HG03439 (cell line): Measurements from ENCODE around the gene SRPK2.
"Not testable (repeated sequence)": the region's sequence is repeated elsewhere in the genome, so short reads cannot be mapped to it uniquely, and the experiment has no call there.

Source experiments
- ATAC-seq: cut with Tn5 transposase; IDR thresholded peaks from one replicate; pipeline ENCODE4 v1.9.1; 2021; ENCODE audit warnings: mild to moderate bottlenecking, moderate library complexity; ENCODE audit not compliant: unreplicated experiment

SRPK2 gene

DNA sequence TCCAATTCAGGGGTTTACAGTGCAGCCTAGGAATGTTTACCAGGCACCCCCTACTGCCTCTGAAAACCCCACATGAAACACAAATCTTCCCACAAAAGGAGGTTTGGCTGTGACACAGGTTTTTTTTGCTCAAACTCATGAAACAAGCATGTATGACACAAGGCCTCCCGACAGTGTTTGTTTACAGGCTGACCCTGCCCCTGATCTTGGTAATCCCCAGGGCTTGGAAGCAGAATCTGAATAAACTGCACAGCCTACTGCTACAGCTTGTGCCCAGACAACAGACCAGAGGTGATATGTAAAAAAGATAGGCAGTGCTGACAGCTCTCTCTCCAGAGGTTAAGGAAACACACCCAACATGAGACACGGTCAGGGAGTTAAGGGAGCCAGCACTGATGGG, 190.5 kb downstream of the SRPK2 start:
- ATAC-seq: no peak

DNA sequence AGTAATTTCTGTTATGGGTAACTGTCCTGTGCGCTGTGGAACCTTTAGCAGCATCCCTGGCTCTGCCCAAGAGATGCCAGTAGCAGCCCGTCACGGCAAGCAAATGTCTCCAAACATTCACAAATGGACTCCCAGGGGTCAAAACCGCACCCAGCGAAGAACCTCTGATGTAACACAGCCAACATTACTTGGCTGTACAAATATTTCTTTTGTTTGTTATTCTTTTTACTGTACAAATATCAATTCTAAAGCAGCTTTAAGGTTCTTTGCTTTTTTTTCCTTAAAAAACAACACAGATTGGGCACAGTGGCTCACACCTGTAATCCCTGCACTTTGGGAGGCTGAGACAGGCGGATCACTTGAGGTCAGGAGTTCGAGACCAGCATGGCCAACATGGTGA, 192.2 kb downstream of the SRPK2 start:
- ATAC-seq: no peak

DNA sequence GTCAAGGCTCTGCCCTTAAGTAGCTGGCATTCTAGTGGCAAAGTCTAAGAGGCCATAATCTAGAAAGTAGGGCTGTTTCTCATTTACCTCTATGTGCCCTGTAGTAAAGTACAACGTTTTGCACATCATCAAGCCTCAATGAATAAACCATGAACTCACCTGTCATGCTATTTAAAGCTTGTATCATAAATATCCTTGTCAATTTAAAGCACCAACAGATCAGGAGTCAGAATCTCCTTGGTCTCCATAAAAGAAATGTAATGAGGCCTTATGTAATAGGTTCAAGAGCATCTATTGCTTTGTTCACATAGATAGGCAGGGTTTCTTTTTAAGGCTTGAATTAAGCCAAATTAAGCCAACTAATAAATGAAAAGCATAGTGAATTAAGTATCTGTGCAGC, 192.8 kb downstream of the SRPK2 start:
- no peak for ATAC-seq

DNA sequence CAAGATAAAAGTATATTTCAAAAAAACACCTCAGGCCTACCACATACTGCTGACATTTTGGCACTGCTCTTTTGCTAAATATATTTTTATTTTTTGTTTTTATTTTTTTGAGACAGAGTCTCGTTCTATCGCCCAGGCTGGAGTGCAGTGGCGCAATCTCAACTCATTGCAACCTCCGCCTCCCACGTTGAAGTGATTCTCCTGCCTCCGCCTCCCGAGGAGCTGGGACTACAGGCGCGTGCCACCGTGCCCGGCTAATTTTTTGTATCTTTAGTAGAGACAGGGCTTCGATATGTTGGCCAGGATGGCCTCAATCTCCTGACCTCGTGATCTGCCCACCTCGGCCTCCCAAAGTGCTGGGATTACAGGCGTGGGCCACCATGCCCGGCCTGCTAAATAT, 193.8 kb downstream of the SRPK2 start:
- ATAC-seq: not testable (repeated sequence)

DNA sequence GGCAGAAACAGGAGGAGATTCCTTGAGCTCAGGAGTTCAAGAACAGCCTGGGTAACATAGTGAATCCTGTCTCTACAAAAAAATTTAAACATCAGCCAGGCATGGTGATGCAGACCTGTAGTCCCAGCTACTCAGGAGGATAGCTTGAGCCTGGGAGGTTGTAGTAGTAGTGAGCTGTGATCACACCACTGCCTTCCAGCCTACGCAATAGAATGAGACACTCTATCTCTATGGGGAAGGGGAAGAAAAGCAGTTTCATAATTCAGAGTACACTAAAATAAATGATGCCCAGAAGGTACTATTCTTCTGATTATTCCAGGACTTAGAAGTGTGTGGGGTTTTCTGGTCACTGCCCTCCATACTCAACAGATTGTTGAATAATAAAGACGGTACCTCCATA, 197.4 kb downstream of the SRPK2 start:
- no peak for ATAC-seq

DNA sequence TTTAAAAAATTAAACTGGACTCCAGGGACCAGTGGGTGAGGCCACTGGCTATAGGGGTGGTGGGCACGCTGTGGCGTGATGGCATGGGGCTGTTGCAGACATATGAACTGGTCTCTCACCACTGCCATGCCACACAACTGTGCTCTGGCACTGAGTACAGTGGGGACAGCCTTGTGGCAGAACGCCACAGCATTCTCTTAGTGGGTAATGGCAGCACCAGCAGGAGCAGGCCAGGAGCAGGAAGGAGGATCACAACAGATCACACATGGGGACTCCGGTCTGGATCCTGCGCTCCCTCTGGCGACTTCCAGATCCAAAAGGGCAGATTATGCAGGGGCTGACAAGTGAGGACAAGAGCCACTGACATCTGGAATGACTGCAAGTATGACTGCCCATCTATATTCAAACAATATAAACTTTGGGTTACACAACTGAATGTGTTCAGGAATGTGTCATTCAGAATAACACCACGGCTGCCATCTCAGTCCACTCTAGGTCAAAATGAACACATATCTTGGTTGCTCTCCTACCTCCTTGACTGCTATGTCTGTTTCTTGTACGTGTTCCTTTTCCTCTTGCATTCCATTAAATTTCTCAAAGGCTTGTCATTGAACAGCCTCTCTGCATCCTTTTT, 198.7 kb downstream of the SRPK2 start:
- ATAC-seq: no peak

DNA sequence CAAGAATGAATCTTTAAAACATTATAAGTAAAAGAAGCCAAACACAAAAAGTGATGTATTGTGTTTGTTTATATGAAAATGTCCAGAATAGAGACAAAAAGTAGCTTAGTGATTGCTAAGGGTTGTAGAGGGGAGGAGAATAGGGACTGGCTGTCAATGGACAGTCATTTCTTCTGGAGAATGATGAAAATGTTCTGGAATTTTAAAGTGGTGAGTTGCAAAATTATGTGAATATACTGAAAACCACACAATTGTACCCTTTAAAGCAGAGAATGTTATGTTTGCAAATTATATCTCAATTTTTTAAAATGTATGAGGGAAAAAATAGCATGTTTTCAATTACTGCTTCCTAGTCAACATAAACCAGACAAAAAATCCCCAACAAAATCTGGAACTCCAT, 200.5 kb downstream of the SRPK2 start:
- ATAC-seq: no peak

DNA sequence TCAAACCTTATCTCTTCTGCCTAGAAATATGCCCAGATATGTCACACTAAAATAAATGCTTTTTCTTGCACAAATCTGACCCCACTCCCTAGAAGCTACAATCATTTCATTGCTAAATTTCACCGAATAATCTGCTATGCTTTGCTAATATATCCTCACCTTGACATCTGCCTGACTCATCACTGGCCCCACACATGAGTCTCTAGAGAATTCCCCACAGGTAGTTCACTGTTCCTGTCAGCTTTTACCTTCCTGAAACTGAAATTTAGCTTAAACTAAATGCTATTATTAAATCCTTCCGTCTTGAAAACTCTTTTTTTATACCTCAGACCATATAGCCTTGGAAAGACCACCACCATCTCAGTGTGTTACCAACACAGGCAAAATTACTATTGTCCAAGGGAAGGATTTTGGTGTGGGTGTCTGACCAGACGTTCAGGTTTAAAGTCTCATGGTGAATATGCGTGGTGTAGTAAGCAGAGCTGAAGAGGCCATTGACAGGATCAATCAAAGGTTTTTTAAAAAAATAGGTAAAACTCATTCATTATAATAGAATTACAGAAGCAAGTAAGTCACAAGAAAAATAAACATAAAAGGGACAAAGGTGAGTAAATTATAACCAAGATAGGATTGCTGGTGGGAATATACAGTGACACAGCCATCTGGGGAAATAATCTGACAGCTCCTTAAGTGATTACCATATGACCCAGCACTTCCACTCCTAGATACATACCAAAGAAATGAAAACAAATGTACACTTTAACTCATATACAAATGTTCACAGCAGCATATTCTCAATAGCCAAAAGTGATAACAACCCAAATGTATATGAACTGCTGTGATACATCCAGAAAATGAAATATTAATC, 201.2 kb downstream of the SRPK2 start:
- ATAC-seq: no peak

DNA sequence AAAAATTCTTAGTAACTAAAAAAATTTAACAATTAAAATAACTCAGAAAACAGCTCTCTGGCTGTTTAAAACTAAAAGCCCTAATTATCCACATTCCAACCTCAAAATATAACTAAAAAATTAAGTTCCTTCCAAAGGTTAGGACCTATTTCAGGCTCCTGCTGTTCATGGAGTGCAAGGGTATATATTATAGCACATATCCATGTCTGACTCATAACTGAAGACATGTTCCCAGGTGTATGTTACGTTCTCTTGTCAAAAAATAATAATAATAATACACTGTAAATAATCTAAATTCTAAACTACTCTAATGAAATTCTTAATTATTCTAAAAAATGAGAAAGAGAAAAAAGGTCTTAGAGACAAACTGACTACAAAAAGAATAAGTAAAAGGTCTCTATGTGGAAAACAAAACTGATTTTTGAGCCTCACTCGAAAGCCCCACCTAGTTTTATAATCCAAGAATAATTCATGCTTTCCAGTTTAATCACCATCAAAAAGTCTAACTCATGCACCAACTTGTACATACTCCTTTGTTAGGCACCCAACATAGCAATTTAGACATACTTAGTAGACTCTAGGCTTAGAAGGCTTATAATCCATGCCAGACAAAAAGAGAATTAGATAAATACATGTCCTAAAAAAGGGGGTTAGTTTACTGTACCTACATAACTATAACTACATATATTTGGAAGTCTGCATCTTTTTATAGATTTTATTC, 203.3 kb downstream of the SRPK2 start:
- ATAC-seq: no peak

DNA sequence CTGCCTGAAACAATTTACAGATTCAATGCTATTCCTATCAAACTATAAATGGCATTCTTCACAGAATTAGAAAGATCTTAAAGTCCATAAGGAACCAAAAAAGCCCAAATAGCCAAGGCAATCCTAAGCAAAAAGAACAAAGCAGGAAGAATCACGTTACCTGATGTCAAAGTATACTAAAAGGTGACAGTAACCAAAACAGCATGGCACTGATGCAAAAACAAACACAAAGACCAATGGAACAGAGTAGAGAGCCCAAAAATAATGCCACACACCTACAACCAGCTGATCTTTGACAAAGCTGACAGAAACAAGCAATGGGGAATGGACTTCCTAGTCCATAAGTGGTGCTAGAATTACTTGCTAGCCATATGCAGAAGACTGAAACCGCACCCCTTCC, 208.7 kb downstream of the SRPK2 start:
- ATAC-seq: no peak

DNA sequence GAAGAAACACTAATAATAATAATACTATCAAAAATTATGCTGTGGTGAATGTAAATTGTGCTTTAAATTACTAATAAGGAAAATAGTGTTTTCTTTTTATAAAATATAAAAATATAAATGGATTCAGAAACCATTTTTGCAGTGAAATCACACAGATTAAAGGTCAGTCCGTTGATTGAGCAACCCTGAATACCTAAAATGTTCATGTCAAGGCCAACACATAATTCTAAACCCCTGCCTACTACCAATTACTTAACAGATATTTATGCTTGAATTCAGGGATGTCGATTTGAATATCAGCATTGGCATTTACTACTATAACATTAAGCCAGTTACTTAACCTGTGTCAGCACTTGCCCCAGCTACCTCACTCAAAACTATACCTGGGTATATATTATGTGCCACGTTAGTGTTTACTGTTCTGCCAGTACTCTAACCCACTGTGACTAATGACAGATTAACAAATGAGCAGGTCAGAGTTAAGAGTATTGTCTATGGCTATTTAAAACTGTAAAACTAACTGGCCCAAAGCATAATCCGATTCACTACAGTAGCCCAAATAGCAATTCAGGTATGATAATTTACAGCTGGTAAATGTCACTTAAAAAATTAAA, 209.7 kb downstream of the SRPK2 start:
- ATAC-seq: no peak

DNA sequence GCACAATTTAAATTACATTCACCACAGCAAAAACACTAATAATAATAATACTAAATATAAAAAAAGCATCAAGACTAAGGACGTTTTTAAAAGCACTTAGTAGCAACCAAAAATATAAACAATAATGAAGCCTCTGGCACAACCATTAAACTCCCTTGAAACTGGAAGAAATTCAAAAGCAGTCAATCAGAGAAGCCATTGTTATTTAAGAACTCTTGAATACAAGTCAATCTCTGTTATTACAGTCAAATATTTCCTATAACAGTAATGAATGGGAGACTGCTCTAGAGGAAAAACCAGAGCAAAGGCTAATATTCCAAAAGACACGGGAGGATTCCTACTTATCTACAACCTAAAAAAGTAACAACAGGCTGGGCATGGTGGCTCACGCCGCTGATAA, 210.5 kb downstream of the SRPK2 start:
- no peak for ATAC-seq

DNA sequence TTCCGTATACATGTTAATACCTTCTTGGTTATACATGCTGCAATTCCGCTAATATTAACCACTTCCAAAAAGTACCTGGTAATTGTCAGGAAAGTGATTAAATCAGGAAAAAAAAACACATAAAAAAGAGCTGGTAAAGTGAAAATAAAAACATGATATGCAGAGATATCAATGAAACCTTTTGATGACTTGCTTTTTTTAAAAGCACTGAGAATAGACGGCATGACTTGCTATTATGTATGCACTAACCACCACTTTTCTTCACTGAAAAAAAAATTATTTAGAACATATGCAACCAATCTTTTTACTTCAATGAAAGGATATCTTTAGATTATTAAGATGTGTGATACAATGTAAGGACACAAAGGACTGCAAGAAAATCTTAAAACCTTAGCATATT, 211.7 kb downstream of the SRPK2 start:
- ATAC-seq: no peak

DNA sequence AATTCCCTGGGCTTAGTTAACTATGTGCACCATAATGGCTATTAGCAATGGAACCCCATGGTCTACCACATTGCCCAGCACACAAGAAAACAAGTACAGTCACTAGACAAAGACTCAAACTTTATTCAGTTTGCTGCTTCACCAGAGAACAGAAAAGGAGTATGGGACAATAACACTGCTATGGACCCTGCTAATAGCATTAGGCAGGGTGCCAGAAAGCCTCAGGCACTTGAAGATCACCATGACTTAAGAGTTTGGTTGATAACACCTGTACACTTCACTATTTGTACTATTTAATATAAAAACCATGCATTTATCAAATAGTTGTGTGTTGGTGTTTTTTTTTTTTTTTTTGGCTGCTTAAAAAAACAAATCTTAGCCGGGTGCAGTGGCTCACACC, 215.1 kb downstream of the SRPK2 start:
- ATAC-seq: no peak

DNA sequence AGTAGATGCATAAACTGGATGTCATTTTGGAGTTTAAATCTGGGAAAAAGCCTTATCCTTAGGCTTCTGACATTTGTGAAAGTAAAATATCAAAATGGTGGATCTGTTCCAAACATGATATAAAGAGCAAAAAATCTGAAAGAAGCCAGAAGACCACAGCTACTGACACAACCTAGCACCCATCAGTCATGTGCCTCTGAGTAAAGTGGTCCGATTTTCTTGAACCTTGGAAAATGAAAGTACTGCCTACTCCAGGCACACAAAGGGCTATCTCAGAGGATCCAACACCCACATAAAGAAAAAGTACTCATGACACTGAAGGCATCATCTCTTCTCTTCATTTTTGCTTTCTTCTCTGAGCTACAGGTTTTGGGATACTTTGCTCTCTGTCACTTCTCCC, 224.0 kb downstream of the SRPK2 start:
- no peak for ATAC-seq

DNA sequence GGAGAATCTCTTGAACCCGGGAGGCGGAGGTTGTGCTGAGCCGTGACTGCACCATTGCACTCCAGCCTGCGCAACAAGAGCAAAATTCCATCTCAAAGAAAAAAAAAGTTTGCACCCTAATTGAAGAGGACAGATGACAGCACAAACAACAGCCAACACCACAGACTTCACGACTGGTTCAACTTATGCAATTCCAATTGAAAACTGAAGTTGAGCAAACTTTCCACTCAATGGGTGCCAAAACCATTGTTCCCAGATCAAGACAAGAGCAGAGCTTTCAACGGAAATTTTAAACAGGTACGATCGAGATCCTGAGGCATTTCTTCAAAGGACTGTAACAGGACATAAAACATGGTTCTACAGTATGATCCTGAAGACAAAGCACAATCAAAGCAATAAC, 225.0 kb downstream of the SRPK2 start:
- ATAC-seq: no peak

DNA sequence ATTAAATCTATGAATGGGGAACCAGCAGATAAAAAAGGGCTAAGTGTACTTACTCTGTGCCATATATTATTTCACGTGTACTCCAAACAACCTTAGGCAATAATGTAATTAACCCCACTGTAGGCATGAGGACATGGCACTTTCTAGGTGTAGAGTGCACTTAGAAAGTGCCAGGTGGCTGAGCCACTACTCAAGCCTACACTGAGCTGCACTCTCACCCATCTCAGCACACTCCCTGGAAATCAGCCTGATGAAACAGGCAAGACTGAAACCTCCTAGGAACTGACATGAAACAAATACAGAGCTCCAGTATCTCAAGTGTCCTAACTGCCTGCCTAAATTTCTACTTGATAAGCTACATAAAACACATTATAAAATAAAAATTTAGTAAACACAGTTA, 227.4 kb downstream of the SRPK2 start:
- ATAC-seq: no peak

DNA sequence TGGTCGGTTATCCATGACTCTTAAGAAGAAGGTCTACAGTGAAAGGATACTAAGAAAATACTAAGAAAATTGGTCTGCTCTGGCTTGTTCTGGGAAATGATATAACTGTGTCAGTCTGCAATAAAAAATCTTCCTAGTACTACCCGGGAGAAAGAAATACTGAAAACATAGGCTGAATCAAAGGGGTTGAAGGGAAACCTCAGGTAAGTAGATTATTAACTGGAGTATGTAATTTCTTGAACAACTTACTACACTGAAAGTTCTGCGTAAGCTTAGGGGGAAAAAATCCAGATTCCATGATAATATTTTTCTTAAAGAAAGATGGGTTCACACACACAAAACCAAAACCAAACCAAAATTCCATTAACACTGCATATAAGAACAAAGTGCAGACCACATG, 231.4 kb downstream of the SRPK2 start:
- ATAC-seq: no peak

DNA sequence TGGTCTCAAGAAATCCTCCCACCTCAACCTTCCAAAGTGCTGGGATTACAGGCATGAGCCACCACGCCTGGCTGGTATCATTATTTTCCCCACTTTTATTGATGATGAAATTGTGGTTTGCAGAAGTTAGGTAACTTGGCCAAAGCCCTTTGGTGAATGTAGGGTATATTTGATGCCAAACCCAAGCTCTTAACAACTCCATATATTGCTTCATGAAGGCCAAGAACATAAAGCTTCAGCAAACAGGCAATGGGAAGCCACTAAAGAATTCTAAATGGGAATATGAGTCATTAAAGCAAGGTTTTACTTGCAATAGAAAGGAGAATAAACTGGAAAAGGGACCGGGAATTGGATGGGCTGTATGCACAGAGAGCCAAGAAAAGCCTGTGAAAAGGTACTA, 232.0 kb downstream of the SRPK2 start:
- ATAC-seq: no peak

DNA sequence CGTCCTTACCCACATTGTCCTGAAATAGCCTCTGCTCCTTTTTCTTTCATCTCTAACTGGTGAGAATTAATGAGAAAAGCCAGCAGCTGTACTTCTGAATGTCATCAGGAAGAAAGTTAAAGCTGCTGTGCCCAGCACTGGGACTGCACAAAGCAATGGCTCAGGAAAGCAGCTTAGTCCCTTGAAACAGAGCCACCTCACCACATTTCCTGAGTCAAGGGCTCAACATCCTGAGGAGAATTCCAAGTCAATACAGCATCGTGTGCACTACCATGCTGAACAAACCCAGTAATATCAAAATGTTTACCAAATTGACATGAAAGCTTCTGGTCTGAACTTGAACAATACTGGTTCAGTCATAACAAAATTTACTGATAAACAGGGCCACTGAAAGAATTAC, 234.6 kb downstream of the SRPK2 start:
- no peak for ATAC-seq

DNA sequence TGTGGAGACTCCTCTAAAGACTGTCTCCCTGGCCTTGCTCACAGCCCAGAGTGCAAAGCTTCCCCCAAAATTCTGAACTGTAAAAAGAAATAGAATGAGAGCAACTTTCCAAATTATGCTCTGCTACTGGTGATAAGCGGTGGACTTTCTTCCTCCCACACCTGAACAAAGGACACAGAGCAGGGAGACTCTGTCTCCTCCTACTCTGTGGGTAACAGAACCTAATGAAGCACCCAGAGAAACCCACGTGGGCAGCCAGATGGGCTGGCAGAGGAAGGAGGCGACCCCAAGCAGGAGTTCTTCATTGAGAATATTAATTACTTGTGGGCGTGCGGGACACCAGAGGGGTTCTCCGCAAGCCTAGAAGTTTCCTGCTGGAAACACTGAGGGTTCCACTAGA, 235.2 kb downstream of the SRPK2 start:
- ATAC-seq: no peak

DNA sequence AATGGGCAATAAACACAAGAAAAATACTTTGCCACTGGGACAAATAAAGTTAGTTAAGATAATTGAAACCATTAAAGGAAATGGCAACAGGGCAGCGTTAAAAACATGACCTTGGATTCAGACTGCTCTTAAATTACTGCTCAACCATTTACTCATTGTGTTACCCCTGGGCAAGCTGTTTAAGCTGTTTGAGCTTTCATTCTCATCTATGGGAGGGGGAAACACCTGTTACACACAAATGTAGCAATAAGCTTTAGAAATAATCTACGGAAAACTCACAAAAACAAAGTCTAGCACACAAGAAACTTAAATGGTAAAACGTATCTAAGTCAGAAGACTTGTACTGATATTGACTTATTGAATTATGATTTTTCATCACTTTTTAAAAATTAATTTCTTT, 237.6 kb downstream of the SRPK2 start:
- ATAC-seq: no peak
